SJCRH30 (cell line): ENCODE measurements around the gene POLA1. TPM values are rescaled to one million over a fixed set of nuclear protein-coding genes. Genes with fewer than 3 reads are reported as not detected.

Source experiments
- DNase-seq, 2 experiments: peaks; one replicate each; pipeline ENCODE4 v3.0.0-alpha.2; 2015 to 2020
- H3K27ac ChIP-seq: fragments of 250-450 bp; sonication (Bioruptor Pico); 2 replicates; pipeline ENCODE4 v1.5.1; 2020; ENCODE audit warnings: mild to moderate bottlenecking, moderate library complexity
- H3K27me3 ChIP-seq: fragments of 250-450 bp; sonication (Bioruptor Pico); 2 replicates; pipeline ENCODE4 v1.5.1; 2020; ENCODE audit warnings: mild to moderate bottlenecking, moderate library complexity
- H3K36me3 ChIP-seq: fragments of 250-450 bp; sonication (Bioruptor Pico); 2 replicates; pipeline ENCODE4 v1.5.1; 2020; ENCODE audit warnings: mild to moderate bottlenecking, moderate library complexity
- H3K4me1 ChIP-seq: fragments of 250-450 bp; sonication (Bioruptor Pico); 2 replicates; pipeline ENCODE4 v1.5.1; 2020; ENCODE audit warnings: mild to moderate bottlenecking, moderate library complexity
- H3K4me3 ChIP-seq: fragments of 250-450 bp; sonication (Bioruptor Pico); 2 replicates; pipeline ENCODE4 v1.5.1; 2020; ENCODE audit warnings: mild to moderate bottlenecking, moderate library complexity
- H3K9me3 ChIP-seq: fragments of 250-450 bp; sonication (Bioruptor Pico); replicated peaks from 2 replicates; pipeline ENCODE4 v1.5.1; 2020; ENCODE audit warnings: mild to moderate bottlenecking, moderate library complexity
- total RNA-seq: library from RNA; depleted of rRNA; stranded (reverse); fragments of >200 nt; shearing (Covaris generic); gene quantifications from 2 replicates; pipeline ENCODE4 v1.2.3, GENCODE V29; 2014

The POLA1 gene
- total RNA-seq, 1 experiment from 2014 or later, result 61.2 TPM

- Histone ChIP-seq H3K36me3 (no peaks in the 10 kb centered on the region), H3K9me3 (no peaks in the 10 kb centered on the region), H3K4me3 (no peak overlapping the region), H3K4me1 (no peaks in the 10 kb centered on the region), H3K27me3 (no peaks in the 10 kb centered on the region), H3K27ac (no peak overlapping the region)
- no peak for DNase-seq
Observed at GRCh38 chrX:24662352-24662751, 31.4 kb upstream of the POLA1 start.

GRCh38 chrX:24668111-24668510 is 25.6 kb upstream of the POLA1 start:
- Histone ChIP-seq H3K36me3 (no peaks in the 10 kb centered on the region), H3K4me3 (no peak overlapping the region), H3K9me3 (no peaks in the 10 kb centered on the region), H3K4me1 (no peaks in the 10 kb centered on the region), H3K27me3 (no peaks in the 10 kb centered on the region), H3K27ac (no peak overlapping the region)
- DNase-seq, result no peak

DNA sequence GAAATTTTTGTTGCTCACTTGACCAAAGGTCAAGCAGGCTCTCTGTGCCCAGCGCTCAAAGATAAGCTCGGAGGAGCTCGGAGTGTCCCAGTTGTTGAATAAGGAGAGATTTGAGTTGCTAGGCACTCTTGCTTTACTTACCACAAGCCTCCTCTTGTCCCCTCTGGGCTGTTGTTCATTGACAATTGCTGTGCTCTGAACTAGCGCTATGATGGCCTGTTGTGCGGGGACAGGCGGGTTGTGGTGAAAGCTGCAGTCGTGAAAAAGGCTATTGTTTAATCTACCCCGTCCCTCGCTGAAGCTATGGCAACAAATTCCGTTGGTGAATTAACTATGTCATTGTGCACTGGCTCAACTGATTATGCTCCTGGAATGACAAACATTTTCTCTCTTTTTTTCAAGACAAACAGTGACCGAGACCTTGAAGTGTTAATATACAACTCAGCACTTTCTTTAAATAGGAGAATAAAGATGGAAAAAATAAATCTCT is 21.0 kb upstream of the POLA1 start:
- H3K9me3 ChIP-seq, result no peaks in the 10 kb centered on the region
- DNase-seq, result peak in 1 of 2 experiments; percentile 9
- no peaks in the 10 kb centered on the region for H3K27me3 ChIP-seq
- H3K27ac ChIP-seq, result no peak overlapping the region
- no peaks in the 10 kb centered on the region for H3K36me3 ChIP-seq
- no peaks in the 10 kb centered on the region for H3K4me1 ChIP-seq
- H3K4me3 ChIP-seq, result no peak overlapping the region

DNA sequence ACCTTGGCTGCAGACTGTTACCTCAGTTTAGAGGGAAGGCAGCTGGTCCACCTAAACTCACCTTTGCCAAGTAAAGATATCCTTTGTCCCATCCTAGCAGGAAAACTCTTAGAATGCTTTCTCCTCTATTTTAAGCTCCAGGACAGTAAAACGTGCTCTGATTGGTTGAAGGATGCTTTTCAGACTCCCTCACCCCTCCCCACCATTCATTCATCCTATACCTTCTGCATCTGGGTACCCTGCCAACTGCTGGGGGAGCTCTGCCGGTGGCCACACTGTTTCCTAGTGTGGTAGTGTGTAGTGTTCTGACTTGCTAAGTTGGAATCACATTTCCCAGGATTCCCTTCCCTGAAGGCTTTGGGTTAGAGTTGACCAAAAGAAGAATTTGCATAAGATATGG is 20.3 kb upstream of the POLA1 start:
- no peaks in the 10 kb centered on the region for H3K4me1 ChIP-seq
- no peak overlapping the region for H3K27ac ChIP-seq
- no peak overlapping the region for H3K4me3 ChIP-seq
- no peaks in the 10 kb centered on the region for H3K9me3 ChIP-seq
- H3K36me3 ChIP-seq, result no peaks in the 10 kb centered on the region
- no peak for DNase-seq
- H3K27me3 ChIP-seq, result no peaks in the 10 kb centered on the region

DNA sequence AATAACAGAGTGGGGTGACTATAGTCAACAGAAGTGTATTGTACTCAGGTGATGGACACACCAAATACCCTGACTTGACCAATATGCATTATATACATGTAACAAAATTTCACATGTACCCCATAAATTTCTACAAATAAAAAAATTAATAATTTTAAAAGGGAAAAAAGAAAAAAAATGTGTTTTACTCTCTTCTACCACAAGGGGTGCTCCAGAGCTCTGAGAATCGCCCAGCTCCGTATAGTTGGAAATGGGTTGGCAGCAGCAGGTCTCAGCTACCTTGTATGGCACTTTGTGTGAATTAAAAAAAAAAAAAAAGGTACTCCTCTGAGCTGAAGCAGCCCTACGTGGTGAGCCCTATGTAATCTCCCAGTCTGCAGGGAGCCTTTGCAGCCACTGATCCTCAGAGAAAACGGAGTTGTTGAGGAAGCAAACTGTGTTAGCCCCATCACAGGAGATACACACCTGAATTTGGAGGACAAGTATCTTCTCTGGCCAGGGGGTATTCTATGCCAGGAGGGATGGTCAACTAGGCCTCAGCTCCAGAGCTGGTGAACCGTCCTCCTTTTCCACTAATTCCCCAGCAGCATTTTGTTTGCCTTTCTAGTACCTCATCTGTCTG is 17.2 kb upstream of the POLA1 start:
- H3K4me1 ChIP-seq, result no peaks in the 10 kb centered on the region
- H3K36me3 ChIP-seq, result no peaks in the 10 kb centered on the region
- H3K27ac ChIP-seq, result no peak overlapping the region
- no peak overlapping the region for H3K4me3 ChIP-seq
- H3K9me3 ChIP-seq, result no peaks in the 10 kb centered on the region
- no peaks in the 10 kb centered on the region for H3K27me3 ChIP-seq
- DNase-seq, result peak in 1 of 2 experiments; percentile 43

DNA sequence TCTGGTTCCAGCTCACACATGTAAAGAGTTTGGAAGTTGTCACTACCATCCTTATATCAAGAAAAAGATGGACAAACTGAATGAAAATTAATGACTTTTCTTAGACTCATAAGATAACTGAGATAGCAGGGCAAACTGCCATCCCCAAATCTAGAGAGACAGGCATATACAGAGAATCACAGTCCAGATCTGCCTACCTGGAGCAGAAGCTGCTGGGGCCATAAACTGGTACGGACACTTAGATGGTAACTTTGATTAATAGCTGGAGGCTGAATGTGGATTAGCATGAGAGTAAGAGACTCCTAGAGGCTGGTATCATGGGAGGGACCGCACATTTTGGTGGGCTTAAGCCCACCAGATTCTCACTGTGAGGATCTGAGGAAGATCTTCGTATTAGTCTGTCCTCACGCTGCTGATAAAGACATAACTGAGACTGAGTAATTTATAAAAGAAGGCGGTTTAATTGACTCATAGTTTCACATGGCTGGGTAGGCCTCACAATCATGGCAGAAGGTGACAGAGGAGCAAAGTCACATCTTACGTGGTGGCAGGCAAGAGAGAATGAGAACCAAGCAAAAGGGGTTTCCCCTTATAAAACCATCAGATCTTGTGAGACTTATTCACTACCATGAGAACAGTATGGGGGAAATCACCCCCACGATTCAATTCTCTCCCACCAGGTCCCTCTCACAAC is 10.8 kb upstream of the POLA1 start:
- no peaks in the 10 kb centered on the region for H3K4me1 ChIP-seq
- H3K27ac ChIP-seq, result no peak overlapping the region
- no peak overlapping the region for H3K4me3 ChIP-seq
- no peaks in the 10 kb centered on the region for H3K36me3 ChIP-seq
- DNase-seq, result no peak
- H3K9me3 ChIP-seq, result no peaks in the 10 kb centered on the region
- no peaks in the 10 kb centered on the region for H3K27me3 ChIP-seq

DNA sequence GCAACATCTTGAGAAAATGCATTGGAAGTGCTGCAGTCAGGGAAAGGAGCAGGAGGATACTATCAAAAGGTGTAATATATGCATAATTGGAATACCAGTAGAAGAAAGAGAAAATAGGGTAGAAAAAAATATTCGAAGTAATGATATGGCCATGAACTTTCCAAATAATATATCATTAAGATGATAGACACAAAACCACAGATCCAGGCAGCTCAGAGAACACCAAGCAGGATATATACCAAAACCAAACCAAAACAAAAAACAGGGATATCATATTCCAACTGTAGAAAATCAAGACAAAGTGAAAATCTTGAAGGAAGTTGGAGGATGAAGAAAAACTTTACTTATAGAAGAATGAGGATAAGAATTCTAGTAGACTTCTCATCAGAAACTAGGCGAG is 9.7 kb upstream of the POLA1 start:
- H3K27me3 ChIP-seq, result no peaks in the 10 kb centered on the region
- no peaks in the 10 kb centered on the region for H3K36me3 ChIP-seq
- no peak for DNase-seq
- H3K4me1 ChIP-seq, result no peaks in the 10 kb centered on the region
- H3K27ac ChIP-seq, result no peak overlapping the region
- no peaks in the 10 kb centered on the region for H3K9me3 ChIP-seq
- H3K4me3 ChIP-seq, result no peak overlapping the region

- peak; percentile 44 to 67 for DNase-seq
- Histone ChIP-seq H3K36me3 (no peaks in the 10 kb centered on the region), H3K9me3 (no peaks in the 10 kb centered on the region), H3K27me3 (no peaks in the 10 kb centered on the region), H3K4me1 (peaks cover 24% of the 10 kb centered on the region), H3K27ac (no peak overlapping the region), H3K4me3 (no peak overlapping the region)
Observed at GRCh38 chrX:24692305-24692704, 1.4 kb upstream of the POLA1 start.

DNA sequence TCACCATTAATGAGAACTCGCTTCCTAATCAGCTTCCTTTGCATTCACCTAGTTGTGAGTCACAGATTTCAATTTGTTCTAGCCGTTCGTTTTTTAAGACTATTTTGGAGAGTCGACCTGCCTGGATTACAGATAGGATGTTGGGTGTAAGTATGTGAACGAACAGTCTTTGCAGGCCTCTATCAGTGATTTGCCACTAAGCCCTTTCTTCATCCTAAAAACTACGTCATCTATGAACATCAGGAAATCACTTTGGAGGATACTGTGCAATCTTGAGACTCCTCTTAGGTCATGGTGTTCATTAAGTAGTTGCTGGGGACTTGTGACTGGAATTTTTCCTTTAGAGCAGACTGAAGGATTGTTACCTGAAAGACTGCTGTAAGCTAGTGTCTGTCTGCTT is 1.1 kb downstream of the POLA1 start:
- peaks cover 25% of the 10 kb centered on the region for H3K4me1 ChIP-seq
- no peak overlapping the region for H3K27ac ChIP-seq
- H3K4me3 ChIP-seq, result peak overlapping the region; percentile 76
- DNase-seq, result no peak
- H3K27me3 ChIP-seq, result no peaks in the 10 kb centered on the region
- H3K9me3 ChIP-seq, result no peaks in the 10 kb centered on the region
- H3K36me3 ChIP-seq, result peaks cover 7% of the 10 kb centered on the region

GRCh38 chrX:24696294-24696693 is 2.6 kb downstream of the POLA1 start:
- Histone ChIP-seq H3K27me3 (no peaks in the 10 kb centered on the region), H3K9me3 (no peaks in the 10 kb centered on the region), H3K4me3 (no peak overlapping the region), H3K36me3 (peaks cover 20% of the 10 kb centered on the region), H3K27ac (peak overlapping the region; percentile 59), H3K4me1 (peaks cover 25% of the 10 kb centered on the region)
- peak; percentile 75 to 85 for DNase-seq

- Histone ChIP-seq H3K9me3 (no peaks in the 10 kb centered on the region), H3K4me1 (no peaks in the 10 kb centered on the region; the same call in 1 of the 2 replicates), H3K4me3 (no peak overlapping the region), H3K27ac (no peak overlapping the region), H3K27me3 (no peaks in the 10 kb centered on the region), H3K36me3 (peaks cover 68% of the 10 kb centered on the region)
- DNase-seq, result no peak
Observed at GRCh38 chrX:24702362-24703184, 8.9 kb downstream of the POLA1 start.

- Histone ChIP-seq H3K27ac (no peak overlapping the region), H3K4me3 (no peak overlapping the region), H3K9me3 (no peaks in the 10 kb centered on the region), H3K36me3 (peaks cover 73% of the 10 kb centered on the region), H3K27me3 (no peaks in the 10 kb centered on the region), H3K4me1 (no peaks in the 10 kb centered on the region)
- DNase-seq, result no peak
Observed at GRCh38 chrX:24703185-24703494, 9.4 kb downstream of the POLA1 start.

GRCh38 chrX:24718771-24719170 is 25.1 kb downstream of the POLA1 start:
- Histone ChIP-seq H3K9me3 (no peaks in the 10 kb centered on the region), H3K4me1 (no peaks in the 10 kb centered on the region), H3K27me3 (no peaks in the 10 kb centered on the region), H3K27ac (no peak overlapping the region), H3K36me3 (peaks cover 46% of the 10 kb centered on the region), H3K4me3 (no peak overlapping the region)
- no peak for DNase-seq

DNA sequence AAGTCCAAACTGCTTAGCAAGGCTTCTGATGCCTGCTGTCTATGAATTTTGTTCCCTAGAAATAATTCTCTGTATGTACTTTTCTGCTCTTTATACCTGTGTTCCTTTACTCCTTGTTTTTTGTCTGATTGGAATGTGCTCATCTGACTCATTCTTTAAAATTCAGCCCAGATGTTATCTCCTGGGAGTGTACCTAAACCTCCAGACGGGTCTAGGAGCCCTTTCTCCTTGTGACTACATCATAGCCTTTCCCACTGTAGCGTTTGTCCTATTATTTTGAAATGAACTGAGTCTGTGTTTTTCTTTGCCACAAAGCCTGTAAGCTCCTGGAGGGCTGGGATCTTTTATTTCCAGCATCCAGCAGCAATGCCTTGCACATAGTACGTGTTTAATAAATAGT is 26.3 kb downstream of the POLA1 start:
- H3K4me1 ChIP-seq, result no peaks in the 10 kb centered on the region
- H3K4me3 ChIP-seq, result no peak overlapping the region
- H3K9me3 ChIP-seq, result no peaks in the 10 kb centered on the region
- H3K27me3 ChIP-seq, result no peaks in the 10 kb centered on the region
- no peak for DNase-seq
- H3K36me3 ChIP-seq, result peaks cover 44% of the 10 kb centered on the region
- no peak overlapping the region for H3K27ac ChIP-seq

GRCh38 chrX:24728530-24728929 is 34.8 kb downstream of the POLA1 start:
- no peaks in the 10 kb centered on the region for H3K4me1 ChIP-seq
- no peak for DNase-seq
- H3K4me3 ChIP-seq, result no peak overlapping the region
- no peaks in the 10 kb centered on the region for H3K9me3 ChIP-seq
- H3K27me3 ChIP-seq, result no peaks in the 10 kb centered on the region
- H3K27ac ChIP-seq, result no peak overlapping the region
- H3K36me3 ChIP-seq, result peaks cover 39% of the 10 kb centered on the region
